Gastroesophageal sphincter (tissue), 4 donors: Measurements from ENCODE around the gene CPB2. TPM values are rescaled to one million over a fixed set of nuclear protein-coding genes. Genes with fewer than 3 reads are reported as not detected.

Experiments used
- ATAC-seq: fragments of 150-250 bp; one replicate; pipeline ENCODE4 v1.9.1; 2016; ENCODE audit warnings: mild to moderate bottlenecking, moderate library complexity
- H3K27ac ChIP-seq, 4 donors: fragments of 200-600 bp; sonication (generic) in 3 of 4; 1 replicate in 3 of 4; 2 replicates in 1 of 4; pipeline ENCODE4 v1.5.1; 2016 to 2019
- H3K27me3 ChIP-seq: fragments of 200-600 bp; sonication (generic); one replicate; pipeline ENCODE4 v1.5.1; 2019
- H3K36me3 ChIP-seq, 2 donors: fragments of 200-600 bp; sonication (generic); one replicate each; pipeline ENCODE4 v1.5.1; 2019; ENCODE audit warnings: control low read depth in 1 of 2
- H3K4me1 ChIP-seq, 3 donors: fragments of 200-600 bp; sonication (generic); 1 replicate in 2 of 3; 2 replicates in 1 of 3; pipeline ENCODE4 v1.5.1; 2016 to 2019; ENCODE audit warnings: control low read depth in 2 of 3
- H3K4me3 ChIP-seq, 2 donors: fragments of 200-600 bp; sonication (generic); one replicate each; pipeline ENCODE4 v1.5.1; 2019; ENCODE audit warnings: mild to moderate bottlenecking in 1 of 2, moderate library complexity in 1 of 2
- H3K9me3 ChIP-seq, 3 donors: fragments of 200-600 bp; sonication (generic); one replicate each; pipeline ENCODE4 v1.5.1; 2017 to 2019; ENCODE audit warnings: control low read depth in 2 of 3
- EP300 ChIP-seq: sonication (generic); formaldehyde crosslinking; IDR thresholded peaks from one replicate; pipeline ENCODE4 v1.6.1; 2017; ENCODE audit warnings: antibody characterized with exemption, mild to moderate bottlenecking
- POLR2A ChIP-seq, 2 donors: fragments of 450-650 bp; IDR thresholded peaks; one replicate each; pipeline ENCODE4 v1.6.1; 2017; ENCODE audit warnings: antibody characterized with exemption in 2 of 2, mild to moderate bottlenecking in 2 of 2, moderate library complexity in 1 of 2
- POLR2AphosphoS5 ChIP-seq: sonication (generic); formaldehyde crosslinking; IDR thresholded peaks from one replicate; pipeline ENCODE4 v1.6.1; 2017; ENCODE audit warnings: antibody characterized with exemption
- WGBS, 2 donors: methylation state at CpG; one replicate each; pipeline ENCODE4 v1.1.5; 2018; ENCODE audit warnings: low coverage in 1 of 2; 5-methylcytosine and 5-hydroxymethylcytosine counted together
- total RNA-seq, 4 donors: library from RNA; depleted of rRNA; stranded (reverse); fragments of >200 nt; gene quantifications; one replicate each; pipeline ENCODE4 v1.1.0, GENCODE V29; 2016
- TF ChIP-seq, protein P1 (sequence below), 4 experiments: fragments of 200-600 bp in 2 of 4; fragments of 450-650 bp in 2 of 4; sonication (generic) in 1 of 4; IDR thresholded peaks; one replicate each; pipeline ENCODE4 v1.5.1; 2017 to 2019; ENCODE audit warnings: antibody characterized with exemption in 4 of 4, mild to moderate bottlenecking in 2 of 4, moderate library complexity in 2 of 4

Gene CPB2
- total RNA-seq, 4 donors from 2014 or later, result not detected

DNA sequence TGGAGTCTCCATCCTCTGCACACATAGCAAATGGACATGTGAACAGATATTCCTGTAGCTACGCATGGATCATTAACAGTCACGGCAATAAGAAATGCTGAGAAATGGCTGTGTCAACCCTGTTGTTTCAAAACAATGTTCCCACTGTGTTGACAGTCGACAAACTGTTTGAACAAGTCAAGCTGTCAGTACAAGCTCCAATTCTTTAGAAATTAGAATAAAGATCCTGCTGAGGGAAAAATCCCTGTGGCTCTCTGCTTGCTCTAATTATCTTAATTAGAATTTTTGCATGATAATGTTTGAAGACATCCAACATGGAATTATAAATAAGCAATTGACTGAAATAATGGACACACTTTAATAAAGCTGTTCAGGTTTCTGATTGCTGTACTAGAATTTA is 37.9 kb upstream of the CPB2 start:
- Histone ChIP-seq H3K27me3 (no peaks in the 10 kb centered on the region), H3K4me3 (no peak overlapping the region), H3K27ac (no peak overlapping the region), H3K9me3 (no peaks in the 10 kb centered on the region), H3K4me1 (no peaks in the 10 kb centered on the region), H3K36me3 (no peaks in the 10 kb centered on the region)
- WGBS, 2 donors, result 48 to 49% methylated on average over 3 of the region's 3 CpGs
- ATAC-seq, result no peak
- TF ChIP-seq, protein P1, sequence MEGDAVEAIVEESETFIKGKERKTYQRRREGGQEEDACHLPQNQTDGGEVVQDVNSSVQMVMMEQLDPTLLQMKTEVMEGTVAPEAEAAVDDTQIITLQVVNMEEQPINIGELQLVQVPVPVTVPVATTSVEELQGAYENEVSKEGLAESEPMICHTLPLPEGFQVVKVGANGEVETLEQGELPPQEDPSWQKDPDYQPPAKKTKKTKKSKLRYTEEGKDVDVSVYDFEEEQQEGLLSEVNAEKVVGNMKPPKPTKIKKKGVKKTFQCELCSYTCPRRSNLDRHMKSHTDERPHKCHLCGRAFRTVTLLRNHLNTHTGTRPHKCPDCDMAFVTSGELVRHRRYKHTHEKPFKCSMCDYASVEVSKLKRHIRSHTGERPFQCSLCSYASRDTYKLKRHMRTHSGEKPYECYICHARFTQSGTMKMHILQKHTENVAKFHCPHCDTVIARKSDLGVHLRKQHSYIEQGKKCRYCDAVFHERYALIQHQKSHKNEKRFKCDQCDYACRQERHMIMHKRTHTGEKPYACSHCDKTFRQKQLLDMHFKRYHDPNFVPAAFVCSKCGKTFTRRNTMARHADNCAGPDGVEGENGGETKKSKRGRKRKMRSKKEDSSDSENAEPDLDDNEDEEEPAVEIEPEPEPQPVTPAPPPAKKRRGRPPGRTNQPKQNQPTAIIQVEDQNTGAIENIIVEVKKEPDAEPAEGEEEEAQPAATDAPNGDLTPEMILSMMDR (IDR thresholded peaks at IDR 0.05), result no peak
- no peak for TF ChIP-seq EP300
- no peak for TF ChIP-seq POLR2AphosphoS5

DNA sequence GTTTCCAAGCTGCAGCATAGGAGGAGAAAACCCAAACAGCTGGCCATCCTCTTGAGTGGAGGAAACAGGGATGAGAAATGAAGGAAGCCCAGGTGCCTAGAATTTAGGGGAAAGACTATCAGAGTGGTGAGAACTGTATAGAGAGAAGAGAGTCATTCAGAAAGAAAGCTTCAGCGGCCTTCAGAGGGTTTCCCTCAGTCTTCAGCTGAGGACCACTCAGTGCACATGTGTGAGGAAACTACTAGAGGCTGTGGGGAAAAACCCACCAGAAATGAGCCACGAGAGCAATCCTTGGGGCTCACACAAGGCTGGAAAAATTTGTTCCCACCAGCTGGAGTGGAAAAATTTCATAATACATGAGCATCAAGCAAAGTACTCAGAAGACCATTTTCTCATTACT is 35.2 kb upstream of the CPB2 start:
- Histone ChIP-seq H3K27me3 (no peaks in the 10 kb centered on the region), H3K9me3 (no peaks in the 10 kb centered on the region), H3K36me3 (no peaks in the 10 kb centered on the region), H3K27ac (no peak overlapping the region), H3K4me3 (no peak overlapping the region), H3K4me1 (no peaks in the 10 kb centered on the region)
- ATAC-seq, result no peak
- 62 to 67% methylated on average over 1 to 2 of the region's 2 CpGs for WGBS, 2 donors
- TF ChIP-seq EP300 (no peak), POLR2AphosphoS5 (no peak), POLR2A (IDR thresholded peaks at IDR 0.05) (no peak)
- TF ChIP-seq, protein P1 (IDR thresholded peaks at IDR 0.05), result no peak

DNA sequence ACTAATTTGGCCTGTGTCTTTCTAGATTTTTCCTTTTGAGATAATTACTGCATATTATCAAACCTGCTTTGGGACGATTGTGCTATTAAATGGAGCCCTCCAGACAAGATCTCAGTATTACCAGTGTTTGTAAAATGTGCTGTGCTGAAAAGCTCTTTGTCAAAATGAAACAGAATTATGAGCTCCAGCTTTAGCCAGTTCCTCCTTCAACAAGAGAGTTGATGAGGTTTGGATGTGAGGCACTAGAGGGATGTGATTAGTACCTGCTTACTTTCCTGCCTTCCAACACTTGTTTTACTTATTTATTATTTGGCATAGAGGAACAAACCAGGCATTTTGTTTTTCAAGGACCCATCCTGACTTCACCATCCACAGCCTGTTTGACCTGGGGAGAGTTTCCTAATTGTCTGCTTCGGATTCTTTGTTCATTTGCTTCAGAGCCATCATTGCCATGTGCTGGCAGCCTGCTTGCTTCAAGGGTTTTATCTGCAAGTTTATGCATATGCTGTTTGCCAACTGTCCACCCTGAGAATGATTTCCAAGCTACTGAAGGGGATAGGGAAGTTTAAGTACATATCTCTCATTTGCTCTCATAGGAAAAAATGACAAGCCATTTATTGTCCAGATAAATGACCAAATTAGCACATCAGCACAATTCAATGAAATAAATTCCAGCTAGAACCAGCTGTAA is 32.9 kb upstream of the CPB2 start:
- 41 to 42% methylated on average over 2 of the region's 2 CpGs for WGBS, 2 donors
- no peak for ATAC-seq

DNA sequence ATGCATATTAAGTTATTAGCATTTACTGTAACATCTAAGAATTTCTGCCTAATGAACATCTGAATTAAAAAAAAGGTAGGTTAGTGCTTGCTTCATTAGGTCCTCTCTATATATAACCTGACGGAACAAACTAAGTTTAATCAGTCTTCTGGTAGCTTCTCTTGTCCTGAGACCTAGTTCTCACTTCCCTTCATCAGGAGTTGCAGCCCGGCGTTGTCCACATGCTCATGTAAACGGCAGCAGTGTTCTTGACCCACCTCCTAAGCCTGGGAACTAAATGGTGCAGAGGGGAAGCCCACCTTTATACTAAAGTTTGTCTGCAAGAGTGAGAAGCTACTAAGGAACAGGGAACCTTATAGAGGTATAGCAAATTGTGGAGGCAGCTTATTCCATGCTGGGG is 31.9 kb upstream of the CPB2 start:
- Histone ChIP-seq H3K36me3 (no peaks in the 10 kb centered on the region), H3K4me3 (no peak overlapping the region), H3K4me1 (no peaks in the 10 kb centered on the region), H3K27ac (no peak overlapping the region), H3K9me3 (no peaks in the 10 kb centered on the region), H3K27me3 (no peaks in the 10 kb centered on the region)
- 67 to 74% methylated on average over 3 to 4 of the region's 4 CpGs for WGBS, 2 donors
- no peak for ATAC-seq
- TF ChIP-seq EP300, result no peak
- TF ChIP-seq, protein P1 (IDR thresholded peaks at IDR 0.05), result no peak
- no peak for TF ChIP-seq POLR2AphosphoS5
- no peak for TF ChIP-seq POLR2A (IDR thresholded peaks at IDR 0.05)

More for the DNA sequence above, 32.9 kb upstream of the CPB2 start:
- Histone ChIP-seq H3K27me3 (no peaks in the 10 kb centered on the region), H3K4me3 (no peak overlapping the region), H3K4me1 (no peaks in the 10 kb centered on the region), H3K9me3 (no peaks in the 10 kb centered on the region), H3K36me3 (no peaks in the 10 kb centered on the region), H3K27ac (no peak overlapping the region)
- TF ChIP-seq, protein P1 (IDR thresholded peaks at IDR 0.05), result no peak
- no peak for TF ChIP-seq POLR2AphosphoS5
- TF ChIP-seq EP300, result no peak
- no peak for TF ChIP-seq POLR2A (IDR thresholded peaks at IDR 0.05)

DNA sequence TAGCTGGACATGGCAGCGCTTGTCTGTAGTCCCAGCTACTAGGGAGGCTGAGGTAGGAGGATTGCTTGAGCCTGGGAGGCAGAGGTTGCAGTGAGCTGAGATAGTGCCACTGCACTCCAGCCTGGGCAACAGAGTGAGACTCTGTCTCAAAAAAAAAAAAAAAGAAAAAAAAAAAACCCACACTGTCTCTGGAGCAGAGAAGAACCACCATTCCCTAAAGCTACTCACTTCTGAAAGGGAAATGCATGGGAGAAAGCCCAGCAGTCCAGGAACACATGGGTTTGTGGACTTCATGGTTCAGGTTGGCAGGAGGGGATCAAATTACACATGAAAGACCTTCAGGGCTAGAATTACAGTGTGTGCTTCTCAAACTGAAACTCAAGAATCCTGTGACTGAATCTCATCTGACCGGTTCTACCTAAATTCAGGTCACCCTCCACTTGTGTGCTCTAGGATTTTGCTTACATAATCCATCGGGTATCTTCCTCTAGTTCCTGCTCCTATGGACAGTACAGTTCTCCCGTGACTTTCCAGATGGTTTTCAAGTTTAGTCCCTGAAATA is 30.2 kb upstream of the CPB2 start:
- no peaks in the 10 kb centered on the region for H3K36me3 ChIP-seq
- H3K4me3 ChIP-seq, result no peak overlapping the region
- 33 to 46% methylated on average over 3 to 4 of the region's 4 CpGs for WGBS, 2 donors
- peaks cover 6% of the 10 kb centered on the region for H3K27me3 ChIP-seq
- H3K9me3 ChIP-seq, result no peaks in the 10 kb centered on the region
- TF ChIP-seq EP300, result no peak
- no peak overlapping the region for H3K27ac ChIP-seq
- ATAC-seq, result no peak
- no peaks in the 10 kb centered on the region for H3K4me1 ChIP-seq
